ENCODE data around the gene ALPK3.

The ALPK3 gene, protein sequence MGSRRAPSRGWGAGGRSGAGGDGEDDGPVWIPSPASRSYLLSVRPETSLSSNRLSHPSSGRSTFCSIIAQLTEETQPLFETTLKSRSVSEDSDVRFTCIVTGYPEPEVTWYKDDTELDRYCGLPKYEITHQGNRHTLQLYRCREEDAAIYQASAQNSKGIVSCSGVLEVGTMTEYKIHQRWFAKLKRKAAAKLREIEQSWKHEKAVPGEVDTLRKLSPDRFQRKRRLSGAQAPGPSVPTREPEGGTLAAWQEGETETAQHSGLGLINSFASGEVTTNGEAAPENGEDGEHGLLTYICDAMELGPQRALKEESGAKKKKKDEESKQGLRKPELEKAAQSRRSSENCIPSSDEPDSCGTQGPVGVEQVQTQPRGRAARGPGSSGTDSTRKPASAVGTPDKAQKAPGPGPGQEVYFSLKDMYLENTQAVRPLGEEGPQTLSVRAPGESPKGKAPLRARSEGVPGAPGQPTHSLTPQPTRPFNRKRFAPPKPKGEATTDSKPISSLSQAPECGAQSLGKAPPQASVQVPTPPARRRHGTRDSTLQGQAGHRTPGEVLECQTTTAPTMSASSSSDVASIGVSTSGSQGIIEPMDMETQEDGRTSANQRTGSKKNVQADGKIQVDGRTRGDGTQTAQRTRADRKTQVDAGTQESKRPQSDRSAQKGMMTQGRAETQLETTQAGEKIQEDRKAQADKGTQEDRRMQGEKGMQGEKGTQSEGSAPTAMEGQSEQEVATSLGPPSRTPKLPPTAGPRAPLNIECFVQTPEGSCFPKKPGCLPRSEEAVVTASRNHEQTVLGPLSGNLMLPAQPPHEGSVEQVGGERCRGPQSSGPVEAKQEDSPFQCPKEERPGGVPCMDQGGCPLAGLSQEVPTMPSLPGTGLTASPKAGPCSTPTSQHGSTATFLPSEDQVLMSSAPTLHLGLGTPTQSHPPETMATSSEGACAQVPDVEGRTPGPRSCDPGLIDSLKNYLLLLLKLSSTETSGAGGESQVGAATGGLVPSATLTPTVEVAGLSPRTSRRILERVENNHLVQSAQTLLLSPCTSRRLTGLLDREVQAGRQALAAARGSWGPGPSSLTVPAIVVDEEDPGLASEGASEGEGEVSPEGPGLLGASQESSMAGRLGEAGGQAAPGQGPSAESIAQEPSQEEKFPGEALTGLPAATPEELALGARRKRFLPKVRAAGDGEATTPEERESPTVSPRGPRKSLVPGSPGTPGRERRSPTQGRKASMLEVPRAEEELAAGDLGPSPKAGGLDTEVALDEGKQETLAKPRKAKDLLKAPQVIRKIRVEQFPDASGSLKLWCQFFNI (N-terminal part only)

GRCh38 chr15:84816694-84817465 lies at the start of gene ALPK3:
TSS of gene ALPK3 (plus strand) at chr15:84817356. CDS start at chr15:84817453, 97 bp downstream.
- no peak for DNase-seq

DNA sequence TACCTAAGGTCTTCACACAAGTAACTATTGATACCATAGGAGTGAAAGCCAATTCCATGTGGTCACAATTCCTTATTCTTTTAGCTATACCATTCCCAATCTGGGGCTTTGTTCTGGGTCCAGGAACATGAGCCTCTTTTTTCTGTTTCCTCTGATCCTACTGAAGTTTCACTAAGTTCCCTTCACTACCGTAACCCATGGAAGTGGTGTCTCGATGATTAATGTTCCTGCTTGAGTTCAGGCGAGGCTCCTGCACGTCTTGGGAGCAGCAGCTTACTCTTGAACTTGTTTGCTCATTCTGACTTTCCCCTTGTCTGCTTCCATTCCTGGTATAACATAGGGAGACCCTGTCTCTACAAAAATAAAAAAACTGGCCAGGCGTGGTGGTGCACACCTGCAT lies 45.1 kb upstream of the ALPK3 start:
- no peak for DNase-seq

- no peak for DNase-seq
These were observed 44.7 kb upstream of the ALPK3 start for GRCh38 chr15:84772467-84772866.

GRCh38 chr15:84773716-84774115 lies 43.4 kb upstream of the ALPK3 start:
- no peak for DNase-seq

DNA sequence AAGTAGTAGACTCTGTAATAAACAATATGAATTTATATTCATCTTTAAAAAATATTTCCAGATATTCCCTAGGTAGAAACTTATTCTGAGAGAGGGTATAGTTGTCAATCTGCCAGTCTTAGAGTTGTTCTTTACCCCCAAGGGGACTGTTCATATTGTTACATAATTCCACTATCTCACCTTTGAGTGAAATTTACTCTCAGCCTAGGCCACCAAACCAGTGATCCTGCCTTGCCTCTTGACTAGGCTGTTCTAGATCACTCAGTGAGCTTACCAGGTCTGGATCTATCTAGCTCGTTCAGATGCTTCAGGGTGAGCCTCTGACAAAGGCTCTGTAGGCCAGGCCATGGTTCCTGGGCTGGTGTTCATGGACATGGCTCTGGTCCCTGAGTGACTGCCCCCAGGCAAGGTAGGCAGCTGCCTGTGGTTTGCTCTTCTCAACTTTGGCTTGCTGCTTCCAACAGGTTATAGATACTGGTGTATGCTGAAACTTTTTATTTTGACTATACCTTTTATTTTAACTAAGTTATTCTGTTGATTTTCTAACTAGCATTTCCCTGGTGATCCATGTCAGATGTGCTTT lies 41.2 kb upstream of the ALPK3 start:
- no peak for DNase-seq

- DNase-seq = no peak
These were observed 39.0 kb upstream of the ALPK3 start for GRCh38 chr15:84778194-84778593.

DNA sequence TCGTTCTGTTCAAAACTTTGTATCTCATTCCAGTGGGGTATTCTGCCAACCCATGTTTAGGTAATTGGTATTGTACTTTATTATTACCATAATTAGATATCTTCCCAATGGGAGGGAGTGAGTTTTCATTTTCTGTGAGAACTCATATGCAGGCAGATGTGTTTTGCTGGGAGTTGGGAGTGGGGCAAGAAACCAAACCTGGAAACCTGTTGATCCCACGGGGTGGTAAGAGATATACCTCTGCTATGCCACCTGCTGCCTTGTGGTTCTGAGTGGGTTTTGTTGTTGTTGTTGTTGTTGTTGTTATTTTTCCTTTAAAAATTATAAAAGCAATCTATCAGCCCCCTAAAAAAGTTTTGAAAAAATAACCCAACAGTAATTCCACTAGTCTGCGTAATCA lies 36.7 kb upstream of the ALPK3 start:
- DNase-seq = no peak

GRCh38 chr15:84781495-84781894 lies 35.7 kb upstream of the ALPK3 start:
- DNase-seq = no peak

GRCh38 chr15:84782346-84782745 lies 34.8 kb upstream of the ALPK3 start:
- DNase-seq = no peak

DNA sequence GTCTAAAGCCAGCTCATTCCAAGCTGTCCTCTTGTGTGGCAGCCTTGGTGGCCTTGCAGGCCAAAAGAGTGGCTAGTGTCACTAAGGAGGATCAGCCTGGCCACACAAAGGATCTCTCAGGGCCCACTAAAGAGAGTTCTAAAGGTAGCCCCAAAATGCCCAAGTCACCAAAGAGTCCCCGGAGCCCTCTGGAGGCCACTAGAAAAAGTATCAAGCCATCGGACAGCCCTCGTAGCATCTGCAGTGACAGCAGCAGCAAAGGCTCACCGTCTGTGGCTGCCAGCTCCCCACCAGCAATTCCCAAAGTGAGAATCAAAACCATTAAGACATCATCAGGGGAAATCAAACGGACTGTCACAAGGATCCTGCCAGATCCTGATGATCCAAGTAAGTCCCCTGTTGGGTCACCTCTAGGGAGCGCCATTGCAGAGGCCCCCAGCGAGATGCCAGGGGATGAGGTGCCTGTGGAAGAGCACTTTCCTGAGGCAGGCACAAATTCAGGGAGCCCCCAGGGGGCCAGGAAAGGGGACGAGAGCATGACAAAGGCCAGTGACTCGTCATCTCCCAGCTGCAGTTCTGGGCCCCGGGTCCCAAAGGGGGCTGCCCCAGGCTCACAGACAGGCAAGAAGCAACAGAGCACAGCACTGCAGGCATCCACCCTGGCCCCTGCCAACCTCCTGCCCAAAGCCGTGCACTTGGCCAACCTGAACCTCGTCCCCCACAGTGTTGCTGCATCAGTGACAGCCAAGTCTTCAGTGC lies 33.5 kb upstream of the ALPK3 start:
- no peak for DNase-seq

GRCh38 chr15:84784262-84784661 lies 32.9 kb upstream of the ALPK3 start:
- DNase-seq = no peak

DNA sequence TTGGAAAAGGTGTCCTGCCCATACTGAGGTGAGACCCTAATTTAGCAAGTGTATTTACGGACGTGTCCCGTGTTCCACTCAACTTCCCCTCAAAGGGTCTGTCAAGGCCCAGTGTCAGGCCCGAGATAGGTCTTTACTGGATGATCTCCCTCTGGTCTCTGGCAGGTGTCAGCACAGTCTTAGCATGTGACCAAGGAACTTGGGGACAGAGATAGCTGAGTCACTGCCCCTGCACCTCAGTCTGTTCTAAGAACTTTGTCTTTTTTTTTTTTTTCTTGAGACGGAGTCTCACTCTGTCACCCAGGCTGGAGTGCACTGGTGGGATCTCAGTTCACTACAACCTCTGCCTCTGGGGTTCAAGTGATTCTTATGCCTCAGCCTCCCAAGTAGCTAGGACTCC lies 32.1 kb upstream of the ALPK3 start:
- DNase-seq = no peak

- no peak for DNase-seq
These were observed 28.7 kb upstream of the ALPK3 start for GRCh38 chr15:84788500-84788899.

DNA sequence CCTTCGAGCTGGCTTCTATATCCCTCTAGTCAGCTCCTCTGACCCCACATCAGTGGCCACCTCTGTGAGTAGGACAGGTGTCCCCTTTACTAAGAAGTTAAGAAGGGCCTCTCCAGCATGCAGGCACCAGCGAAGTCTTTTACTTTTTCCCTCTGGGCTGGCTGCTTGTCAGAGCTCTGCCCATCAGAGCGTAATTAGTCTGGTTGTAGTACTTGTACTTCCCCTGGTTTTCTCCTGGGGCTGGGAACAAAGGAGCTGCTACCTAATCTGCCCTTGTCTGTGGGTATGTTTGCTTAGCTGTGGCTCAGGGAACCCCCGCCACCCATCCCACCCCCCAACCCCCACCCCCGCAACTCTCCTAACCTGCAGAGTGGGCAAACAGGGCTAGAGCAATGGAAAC lies 27.4 kb upstream of the ALPK3 start:
- no peak for DNase-seq

DNA sequence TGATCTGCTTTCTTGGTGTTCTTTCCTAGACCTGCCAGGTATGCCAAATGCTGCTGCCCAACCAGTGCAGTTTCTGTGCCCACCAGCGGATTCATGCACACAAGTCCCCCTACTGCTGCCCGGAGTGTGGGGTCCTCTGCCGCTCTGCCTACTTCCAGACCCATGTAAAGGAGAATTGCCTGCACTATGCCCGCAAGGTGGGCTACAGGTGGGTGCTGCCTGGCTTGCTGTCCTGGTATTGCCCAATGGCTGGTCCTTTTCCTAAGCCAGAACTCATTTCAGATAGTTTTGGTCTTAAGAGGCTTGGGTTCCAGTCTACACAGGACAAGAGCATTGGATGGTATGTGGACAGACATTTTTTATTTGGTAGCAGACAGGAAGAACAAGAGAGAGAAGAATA lies 26.5 kb upstream of the ALPK3 start:
- no peak for DNase-seq

- DNase-seq = no peak
These were observed 25.4 kb upstream of the ALPK3 start for GRCh38 chr15:84791763-84792162.

DNA sequence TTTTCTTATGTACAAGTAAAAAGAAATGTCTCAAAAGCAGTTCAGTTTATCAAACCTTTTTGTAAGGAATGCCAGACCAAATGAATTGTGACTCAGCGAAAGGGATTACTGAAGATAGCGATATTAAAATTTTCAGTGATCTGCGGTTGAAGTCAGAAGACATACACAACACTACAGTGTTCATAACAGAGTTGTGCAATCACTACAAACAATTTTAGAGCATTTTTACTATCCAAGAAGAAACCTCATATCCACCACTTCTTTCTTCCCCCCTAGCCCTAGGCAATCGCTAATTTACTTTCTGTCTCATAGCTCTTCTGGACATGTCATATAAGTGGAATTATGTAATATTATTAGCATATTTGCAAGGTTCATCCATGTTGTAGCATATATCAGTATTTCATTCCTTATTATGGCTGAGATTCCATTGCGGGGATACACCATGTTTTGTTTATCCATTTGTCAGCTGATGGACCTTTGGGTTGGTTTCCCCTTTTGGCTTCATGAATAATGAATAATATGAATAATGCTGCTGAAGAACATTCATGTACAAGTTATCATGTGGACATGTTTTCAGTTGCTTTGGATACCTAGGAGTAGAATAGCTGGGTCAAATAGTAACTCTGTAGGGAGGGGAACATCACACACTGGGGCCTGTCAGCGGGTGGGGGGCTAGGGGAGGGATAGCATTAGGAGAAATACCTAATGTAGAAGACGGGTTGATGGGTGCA lies 23.6 kb upstream of the ALPK3 start:
- DNase-seq = no peak

DNA sequence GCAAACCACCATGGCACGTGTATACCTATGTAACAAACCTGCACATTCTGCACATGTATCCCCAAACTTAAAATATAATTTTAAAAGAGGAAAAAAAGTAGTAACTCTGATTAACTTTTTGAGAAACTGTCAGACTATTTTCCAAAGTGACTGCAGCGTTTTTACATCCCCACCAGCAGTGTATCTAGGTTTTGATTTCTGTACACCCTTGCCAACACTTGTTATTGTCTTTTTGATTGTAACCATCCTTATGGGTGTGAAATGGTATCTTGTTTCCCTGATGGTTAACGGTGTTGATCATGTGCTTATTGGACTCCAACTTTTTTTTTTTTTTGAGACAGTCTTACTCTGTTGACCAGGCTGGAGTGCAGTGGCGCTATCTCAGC lies 23.0 kb upstream of the ALPK3 start:
- DNase-seq = no peak

DNA sequence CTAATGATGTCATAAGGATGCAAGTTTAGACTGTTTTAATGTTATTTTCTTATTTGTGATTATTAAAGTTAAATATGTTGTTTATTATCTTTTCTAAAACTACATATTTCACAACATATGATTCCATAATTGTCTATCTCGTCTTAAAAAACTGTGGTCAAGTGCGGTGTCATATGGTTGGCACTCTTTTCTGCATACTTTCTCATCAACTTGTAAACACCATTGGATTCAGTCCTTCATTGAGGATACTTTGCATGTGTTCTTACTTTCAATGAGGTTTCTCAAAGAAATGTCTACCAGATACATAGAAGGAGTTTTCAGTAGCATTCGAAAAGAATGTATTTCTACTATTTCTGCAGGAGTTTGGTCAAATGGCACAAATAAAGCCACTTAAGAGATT lies 22.0 kb upstream of the ALPK3 start:
- DNase-seq = no peak

DNA sequence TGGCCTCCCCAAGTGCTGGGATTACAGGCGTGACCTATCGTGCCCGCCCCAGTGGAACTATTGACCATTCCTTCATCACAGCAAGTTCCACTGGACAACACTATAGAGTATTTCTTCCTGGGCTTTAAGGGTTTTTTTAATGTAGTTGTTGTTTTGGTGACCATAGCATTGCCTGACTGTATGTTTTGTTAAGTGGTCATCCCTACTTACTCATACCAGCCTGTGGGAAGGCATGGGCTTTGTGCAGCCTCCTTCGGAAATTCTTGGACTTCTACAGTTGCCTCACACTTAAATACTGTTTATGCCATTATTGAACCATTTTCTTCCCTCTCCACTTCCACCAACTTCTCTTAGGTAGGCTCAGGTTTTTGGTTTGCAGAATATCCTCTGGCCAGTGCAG lies 19.9 kb upstream of the ALPK3 start:
- DNase-seq = no peak

GRCh38 chr15:84797801-84798200 lies 19.4 kb upstream of the ALPK3 start:
- no peak for DNase-seq

Data from cerebellar nuclear complex (tissue), 1 donor.